Fibroblast of the aortic adventitia (primary cell): ENCODE data around the gene IRS2. TPM values are rescaled to one million over a fixed set of nuclear protein-coding genes. Genes with fewer than 3 reads are reported as not detected.

Experiments used
- DNase-seq: peaks from one replicate; pipeline ENCODE4 v3.0.0-alpha.2; 2010; ENCODE audit warnings: low read depth
- H3K4me3 ChIP-seq: 2 replicates; pipeline ENCODE4 v1.5.1; 2011; ENCODE audit warnings: low read depth, mild to moderate bottlenecking, control low read depth, low read length, moderate library complexity
- total RNA-seq: library from RNA; depleted of rRNA; stranded (reverse); fragments of >200 nt; gene quantifications from 2 replicates; pipeline ENCODE4 v1.2.3, GENCODE V29; 2012; ENCODE audit warnings: low replicate concordance
- TF ChIP-seq, protein P1 (sequence below): IDR thresholded peaks from 2 replicates; pipeline ENCODE4 v1.5.1; 2011; ENCODE audit warnings: mild to moderate bottlenecking, low read length, control low read depth, inconsistent platforms; ENCODE audit not compliant: insufficient read depth

Gene IRS2
- total RNA-seq, 1 donor: 4.3 TPM

DNA sequence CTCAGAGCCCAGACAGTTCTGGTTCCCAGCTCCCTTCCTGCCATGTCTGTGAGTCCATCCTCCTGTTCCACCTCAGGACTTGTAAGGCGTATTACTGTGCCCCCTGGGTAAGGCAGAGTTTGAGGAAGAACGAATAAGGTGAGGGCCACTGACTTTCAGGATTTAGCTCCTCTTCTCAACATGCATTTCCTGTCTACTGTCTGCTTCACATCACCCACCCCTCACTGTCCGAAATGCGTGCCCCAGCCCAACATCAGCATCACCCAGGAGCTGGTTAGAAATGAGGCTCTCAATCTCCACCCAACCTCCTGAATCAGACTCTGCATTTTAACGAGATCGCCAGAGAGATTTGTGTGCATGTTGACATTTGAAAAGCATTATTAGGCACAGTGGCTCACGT is 44.4 kb downstream of the IRS2 start:
- DNase-seq: no peak
- TF ChIP-seq, protein P1, sequence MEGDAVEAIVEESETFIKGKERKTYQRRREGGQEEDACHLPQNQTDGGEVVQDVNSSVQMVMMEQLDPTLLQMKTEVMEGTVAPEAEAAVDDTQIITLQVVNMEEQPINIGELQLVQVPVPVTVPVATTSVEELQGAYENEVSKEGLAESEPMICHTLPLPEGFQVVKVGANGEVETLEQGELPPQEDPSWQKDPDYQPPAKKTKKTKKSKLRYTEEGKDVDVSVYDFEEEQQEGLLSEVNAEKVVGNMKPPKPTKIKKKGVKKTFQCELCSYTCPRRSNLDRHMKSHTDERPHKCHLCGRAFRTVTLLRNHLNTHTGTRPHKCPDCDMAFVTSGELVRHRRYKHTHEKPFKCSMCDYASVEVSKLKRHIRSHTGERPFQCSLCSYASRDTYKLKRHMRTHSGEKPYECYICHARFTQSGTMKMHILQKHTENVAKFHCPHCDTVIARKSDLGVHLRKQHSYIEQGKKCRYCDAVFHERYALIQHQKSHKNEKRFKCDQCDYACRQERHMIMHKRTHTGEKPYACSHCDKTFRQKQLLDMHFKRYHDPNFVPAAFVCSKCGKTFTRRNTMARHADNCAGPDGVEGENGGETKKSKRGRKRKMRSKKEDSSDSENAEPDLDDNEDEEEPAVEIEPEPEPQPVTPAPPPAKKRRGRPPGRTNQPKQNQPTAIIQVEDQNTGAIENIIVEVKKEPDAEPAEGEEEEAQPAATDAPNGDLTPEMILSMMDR: no peak
- H3K4me3 ChIP-seq: no peak overlapping the region

DNA sequence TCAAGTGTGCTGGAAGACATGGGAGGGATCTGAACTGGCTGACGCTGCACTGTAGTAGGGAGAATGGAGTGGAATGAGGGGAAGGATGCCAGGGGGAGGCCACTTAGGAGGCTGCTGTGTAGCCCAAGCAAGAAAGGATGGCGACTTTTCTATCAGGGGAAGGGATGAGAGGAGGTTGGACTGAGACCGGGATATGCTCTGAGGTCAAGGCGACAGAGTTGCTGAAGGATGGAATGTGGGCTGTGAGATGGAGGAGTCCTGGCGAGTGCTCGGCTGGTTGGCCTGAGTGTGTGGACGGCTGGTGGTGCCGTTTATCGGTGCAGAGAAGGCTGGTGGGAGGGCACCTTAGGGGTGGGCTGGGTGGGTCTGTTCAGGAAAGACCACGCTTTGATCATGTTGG is 45.7 kb downstream of the IRS2 start:
- TF ChIP-seq, protein P1: no peak
- no peak for DNase-seq
- no peak overlapping the region for H3K4me3 ChIP-seq

DNA sequence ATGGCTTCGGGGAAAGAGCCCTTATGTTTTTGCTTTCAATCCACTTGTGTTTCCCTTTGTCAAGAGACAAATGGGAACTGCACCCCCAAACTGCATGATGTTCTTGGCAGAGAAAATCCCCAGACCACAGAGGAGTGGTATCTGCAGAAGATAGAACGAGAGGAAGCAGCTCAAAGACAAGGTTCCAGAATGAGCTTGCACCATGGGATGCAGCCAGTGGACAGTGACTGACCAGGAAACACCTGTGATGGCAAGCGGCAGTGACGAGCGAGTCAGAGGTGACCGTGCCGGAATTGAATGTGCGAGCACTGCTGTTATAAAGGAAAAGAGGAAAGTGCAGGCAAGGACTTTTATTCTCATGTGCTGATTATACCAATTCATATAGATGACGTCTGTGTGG is 46.3 kb downstream of the IRS2 start:
- TF ChIP-seq, protein P1: no peak
- DNase-seq: no peak
- no peak overlapping the region for H3K4me3 ChIP-seq

DNA sequence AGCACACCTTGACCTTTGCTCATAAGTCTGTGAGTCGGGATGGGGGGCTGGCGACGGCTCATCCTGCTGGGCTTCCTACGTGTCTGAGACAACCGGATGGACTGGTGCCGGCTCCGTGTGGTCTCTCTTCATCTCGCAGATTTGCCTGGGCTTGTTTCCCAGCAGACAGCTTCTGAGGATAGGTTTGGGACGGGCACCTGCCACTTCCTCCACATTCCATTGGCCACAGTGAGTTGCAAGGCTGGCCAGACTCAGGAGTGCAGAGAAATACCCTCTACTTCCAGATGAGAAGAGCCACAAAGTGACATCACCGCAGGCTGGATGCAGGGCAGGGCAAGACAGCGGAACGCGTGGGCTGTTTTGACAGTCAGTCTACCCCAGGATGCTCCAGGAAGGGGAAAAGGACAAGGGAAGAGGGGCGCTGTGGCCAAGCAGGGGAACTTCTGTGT is 48.1 kb downstream of the IRS2 start:
- DNase-seq: no peak
- TF ChIP-seq, protein P1: no peak

DNA sequence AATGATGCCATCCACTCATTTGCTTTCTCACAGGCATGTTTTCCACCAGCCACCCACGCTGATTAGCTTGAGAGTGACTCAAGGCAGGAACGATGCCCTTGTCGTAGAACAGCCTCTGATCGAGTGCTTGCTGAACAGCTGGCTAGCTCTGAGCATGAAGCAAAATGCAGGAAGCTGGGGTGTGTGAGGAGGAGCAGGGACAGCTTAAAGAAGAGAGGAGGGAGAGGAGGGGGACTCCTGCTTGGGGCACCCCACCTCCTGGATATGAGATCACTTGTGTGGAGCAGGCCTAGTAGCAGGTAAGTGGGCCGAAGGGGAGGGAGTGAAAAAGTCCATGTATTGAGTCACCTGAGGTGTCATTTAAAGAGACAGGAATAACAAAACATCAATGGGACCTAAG is 48.8 kb downstream of the IRS2 start:
- no peak for DNase-seq
- TF ChIP-seq, protein P1: no peak
- H3K4me3 ChIP-seq: no peak overlapping the region

More for the DNA sequence above, 48.1 kb downstream of the IRS2 start:
- no peak overlapping the region for H3K4me3 ChIP-seq

DNA sequence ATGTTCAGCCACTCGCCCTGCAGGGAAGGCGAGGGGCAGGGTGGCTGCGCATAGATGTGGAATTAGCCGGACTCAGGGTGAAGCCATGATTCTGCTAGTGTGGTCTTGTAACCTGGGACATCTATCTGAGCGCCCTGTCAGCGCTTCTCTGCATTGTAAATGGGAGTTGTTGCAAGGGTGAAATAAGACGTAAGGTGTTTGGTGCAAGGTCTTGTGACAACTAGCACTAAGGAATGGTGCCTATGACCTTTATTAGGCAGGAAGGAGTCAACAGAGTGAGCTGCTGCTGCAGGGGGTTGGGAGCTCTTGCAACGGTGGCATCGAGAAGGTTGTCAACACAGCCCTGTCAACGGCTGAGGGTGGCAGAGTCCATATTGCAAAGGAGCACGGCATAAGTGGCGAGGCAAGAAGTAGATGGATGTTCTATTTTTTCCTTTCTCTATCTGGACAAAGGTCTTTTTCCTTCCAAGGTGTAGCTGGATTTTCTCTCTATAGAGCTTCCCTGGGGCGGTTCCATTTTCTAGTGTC is 49.3 kb downstream of the IRS2 start:
- no peak overlapping the region for H3K4me3 ChIP-seq
- TF ChIP-seq, protein P1: no peak
- DNase-seq: no peak

DNA sequence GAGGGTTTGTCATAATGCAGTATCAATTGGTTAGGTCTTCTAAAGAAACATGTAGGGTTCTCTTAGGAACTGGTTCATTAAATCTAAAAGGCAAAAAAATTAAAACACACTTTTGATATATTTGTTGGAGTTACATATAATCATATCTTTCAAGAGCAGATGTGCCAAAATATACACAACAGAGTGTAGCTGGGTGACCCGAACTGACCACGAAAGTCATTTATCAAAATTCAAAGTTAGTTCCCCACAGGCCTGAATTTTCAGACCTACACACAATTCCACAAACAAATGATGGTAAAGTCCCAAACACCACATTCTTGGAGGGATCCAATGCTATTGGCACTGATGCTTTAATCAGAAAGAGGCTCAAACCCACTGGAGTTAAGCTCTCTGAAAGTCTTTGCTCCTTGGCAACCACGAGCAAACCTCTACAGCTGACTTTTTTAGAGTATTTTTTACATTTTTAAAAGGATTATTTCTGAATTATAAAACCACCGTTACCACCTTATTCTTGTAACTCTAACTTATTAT is 50.9 kb downstream of the IRS2 start:
- TF ChIP-seq, protein P1: no peak
- no peak for DNase-seq
- H3K4me3 ChIP-seq: no peak overlapping the region
